Activated T-helper 1 cell treated with Interleukin-2 at 50 U/mL for 16 hours (primary cell): Measurements from ENCODE around the gene NLRP4.
"Not testable (repeated sequence)": the region's sequence is repeated elsewhere in the genome, so short reads cannot be mapped to it uniquely, and the experiment has no call there.

Source experiments
- DNase-seq: peaks from one replicate; pipeline ENCODE4 v3.0.0-alpha.2; 2020; ENCODE audit warnings: low read depth

Gene NLRP4

GRCh38 chr19:55877211-55877610, 40.9 kb downstream of the NLRP4 start:
- DNase-seq, result no peak

GRCh38 chr19:55882626-55883025, 46.3 kb downstream of the NLRP4 start:
- DNase-seq, result no peak

GRCh38 chr19:55898911-55899310, 62.6 kb downstream of the NLRP4 start:
- no peak for DNase-seq

- no peak for DNase-seq
Measured at GRCh38 chr19:55901369-55902079, 65.2 kb downstream of the NLRP4 start.

GRCh38 chr19:55902080-55902751, 65.9 kb downstream of the NLRP4 start:
- no peak for DNase-seq

- DNase-seq, result no peak
Measured at GRCh38 chr19:55907286-55907685, 70.9 kb downstream of the NLRP4 start.

GRCh38 chr19:55907746-55908145, 71.4 kb downstream of the NLRP4 start:
- no peak for DNase-seq

- no peak for DNase-seq
Measured at GRCh38 chr19:55909801-55910200, 73.5 kb downstream of the NLRP4 start.

- DNase-seq, result no peak
Measured at GRCh38 chr19:55912916-55913315, 76.6 kb downstream of the NLRP4 start.

GRCh38 chr19:55913643-55914268, 77.4 kb downstream of the NLRP4 start:
- DNase-seq, result no peak

GRCh38 chr19:55923556-55923955, 87.2 kb downstream of the NLRP4 start:
- DNase-seq, result no peak

- DNase-seq, result no peak
Measured at GRCh38 chr19:55927991-55928390, 91.7 kb downstream of the NLRP4 start.

GRCh38 chr19:55929258-55929657, 92.9 kb downstream of the NLRP4 start:
- DNase-seq, result not testable (repeated sequence)

- no peak for DNase-seq
Measured at GRCh38 chr19:55930996-55931515, 94.7 kb downstream of the NLRP4 start.
